ENCODE data around the gene SCRT2. TPM values are rescaled to one million over a fixed set of nuclear protein-coding genes. Genes with fewer than 3 reads are reported as not detected.

Gene SCRT2
- total and polyA plus RNA-seq, 9 of the 15 experiments (the other 6 are each of a cell fraction or from before 2014, with no cell fraction given) = 0.04 to 0.75 (median 0.13) TPM; not detected in 2

- BruUV-seq (replicated peaks) = no TSS peak
- Histone ChIP-seq H3K79me2 (ENCODE audit: control insufficient read depth, insufficient read depth, low read length) (no peaks in the 10 kb centered on the region), H4K20me1 (replicated peaks; ENCODE audit: control insufficient read depth, insufficient read depth, low read length) (no peaks in the 10 kb centered on the region), H2AFZ (ENCODE audit: low read depth, low read length) (no peak overlapping the region), H3K9me1 (ENCODE audit: control insufficient read depth, insufficient read depth, low read length) (no peaks in the 10 kb centered on the region), H3K9ac (ENCODE audit: insufficient read depth in 1 of 2, low read depth in 2 of 2, low read length in 2 of 2) (no peak overlapping the region), H3K4me2 (ENCODE audit: insufficient read depth, low read length) (no peak overlapping the region), H3K27me3 (ENCODE audit: control insufficient read depth in 2 of 2, insufficient read depth in 2 of 2, low read length in 2 of 2) (no peaks in the 10 kb centered on the region), H3K4me1 (replicated peaks in 1 of 2; ENCODE audit: control insufficient read depth in 2 of 2, insufficient read depth in 2 of 2, low read length in 2 of 2) (peaks cover 4 to 9% of the 10 kb centered on the region in 2 experiments; a peak in 3 of 5 replicates), H3K36me3 (ENCODE audit: control insufficient read depth, insufficient read depth, low read length) (no peaks in the 10 kb centered on the region), H3K4me3 (no peak overlapping the region), H3K9me3 (replicated peaks; ENCODE audit: control insufficient read depth, insufficient read depth, low read depth, low read length) (peaks cover 4% of the 10 kb centered on the region), H3K27ac (ENCODE audit: extremely low read depth, low read depth, low read length) (no peak overlapping the region)
- ChIA-PET CTCF (ENCODE audit: low intra/inter-chr PET ratio) (interaction anchor here (0.8 kb wide), 1 partner anchor 53 kb away, joined by 3 read pairs; no protein-coding TSS in a partner anchor), POLR2A (interaction anchor here (1.8 kb wide), 1 partner anchor 10 kb away, joined by 7 read pairs; no protein-coding TSS in a partner anchor)
- ATAC-seq (no peak), DNase-seq (ENCODE audit: extremely low read depth in 1 of 4, low spot score in 3 of 4) (no peak), FAIRE-seq (no peak)
- in situ Hi-C loops (cut with MboI) = no loop called here
- intact Hi-C loops (cut with micrococcal nuclease) = no loop called here
- no CpG with 5 or more reads among the region's 65 CpGs for WGBS (ENCODE audit: insufficient coverage, low coverage, missing lambda C conversion rate)
- TF ChIP-seq E2F5 (CRISPR knock-in tag; IDR thresholded peaks at IDR 0.05) = no peak
- TF ChIP-seq CBX8 (IDR thresholded peaks at IDR 0.05; ENCODE audit: borderline replicate concordance, extremely low read depth, low read depth, low read length, poor library complexity, severe bottlenecking) = no peak
- no peak for TF ChIP-seq FOXJ3 (CRISPR knock-in tag; IDR thresholded peaks at IDR 0.05)
- TF ChIP-seq PTRF (tag; IDR thresholded peaks at IDR 0.05) = no peak
- no peak for TF ChIP-seq HDAC2 (IDR thresholded peaks at IDR 0.05)
- no peak for TF ChIP-seq HNRNPUL1 (IDR thresholded peaks at IDR 0.05; ENCODE audit: low read length)
- no peak for TF ChIP-seq SRSF9 (IDR thresholded peaks at IDR 0.05; ENCODE audit: borderline replicate concordance, low read depth, low read length)
- TF ChIP-seq SNIP1 (IDR thresholded peaks at IDR 0.05; ENCODE audit: low read depth) = no peak
- TF ChIP-seq TAF1 (IDR thresholded peaks at IDR 0.05; ENCODE audit: control insufficient read depth, extremely low read depth, insufficient read depth, low read length, severe bottlenecking) = no peak
- TF ChIP-seq SMAD2 (IDR thresholded peaks at IDR 0.05; ENCODE audit: low read depth, low read length) = no peak
- no peak for TF ChIP-seq NR1H2 (CRISPR knock-in tag; IDR thresholded peaks at IDR 0.05)
- TF ChIP-seq ZNF79 (CRISPR knock-in tag; IDR thresholded peaks at IDR 0.05; ENCODE audit: low read depth) = no peak
- TF ChIP-seq ZKSCAN8 (CRISPR knock-in tag; IDR thresholded peaks at IDR 0.05) = no peak
- no peak for TF ChIP-seq TBP (optimal IDR thresholded peaks at IDR 0.05; ENCODE audit: low read depth, low read length)
- TF ChIP-seq EWSR1 (IDR thresholded peaks at IDR 0.05; ENCODE audit: borderline replicate concordance, low read depth, partially characterized antibody) = no peak
- TF ChIP-seq RBM25 (IDR thresholded peaks at IDR 0.05; ENCODE audit: low read depth, low read length, severe bottlenecking) = no peak
- no peak for TF ChIP-seq NR4A1 (CRISPR knock-in tag; IDR thresholded peaks at IDR 0.05)
- no peak for TF ChIP-seq NR4A1 (tag; IDR thresholded peaks at IDR 0.05)
- TF ChIP-seq HNRNPL (IDR thresholded peaks at IDR 0.05; ENCODE audit: low read depth, low read length) = no peak
- no peak for TF ChIP-seq SREBF1 (IDR thresholded peaks at IDR 0.05; ENCODE audit: borderline replicate concordance, low read depth, low read length)
- no peak for TF ChIP-seq ZNF274 (IDR thresholded peaks at IDR 0.05; ENCODE audit: borderline replicate concordance, low read depth, low read length)
Observed at GRCh38 chr20:709991-710779, 34.6 kb upstream of the SCRT2 start.

Measured in K562 (cell line).